ENCODE data around the gene NR2F1-AS1.

GRCh38 chr5:93598091-93599000 lies 17.3 kb upstream of the NR2F1-AS1 start:
- TF ChIP-seq BACH2 (CRISPR knock-in tag; IDR thresholded peaks at IDR 0.05; ENCODE audit: borderline replicate concordance) (no peak), ZNF70 (CRISPR knock-in tag; IDR thresholded peaks at IDR 0.05) (no peak), ARNTL (CRISPR knock-in tag; IDR thresholded peaks at IDR 0.05; ENCODE audit: borderline replicate concordance, low read depth) (no peak), ZNF8 (CRISPR knock-in tag; IDR thresholded peaks at IDR 0.05) (no peak), RARB (CRISPR knock-in tag; IDR thresholded peaks at IDR 0.05) (no peak), ZFP3 (CRISPR knock-in tag; IDR thresholded peaks at IDR 0.05) (no peak), PATZ1 (CRISPR knock-in tag; IDR thresholded peaks at IDR 0.05; ENCODE audit: borderline replicate concordance) (no peak), CSRNP3 (CRISPR knock-in tag; IDR thresholded peaks at IDR 0.05) (no peak)
- TF ChIP-seq, protein P1, sequence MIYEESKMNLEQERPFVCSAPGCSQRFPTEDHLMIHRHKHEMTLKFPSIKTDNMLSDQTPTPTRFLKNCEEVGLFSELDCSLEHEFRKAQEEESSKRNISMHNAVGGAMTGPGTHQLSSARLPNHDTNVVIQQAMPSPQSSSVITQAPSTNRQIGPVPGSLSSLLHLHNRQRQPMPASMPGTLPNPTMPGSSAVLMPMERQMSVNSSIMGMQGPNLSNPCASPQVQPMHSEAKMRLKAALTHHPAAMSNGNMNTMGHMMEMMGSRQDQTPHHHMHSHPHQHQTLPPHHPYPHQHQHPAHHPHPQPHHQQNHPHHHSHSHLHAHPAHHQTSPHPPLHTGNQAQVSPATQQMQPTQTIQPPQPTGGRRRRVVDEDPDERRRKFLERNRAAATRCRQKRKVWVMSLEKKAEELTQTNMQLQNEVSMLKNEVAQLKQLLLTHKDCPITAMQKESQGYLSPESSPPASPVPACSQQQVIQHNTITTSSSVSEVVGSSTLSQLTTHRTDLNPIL (CRISPR knock-in tag; IDR thresholded peaks at IDR 0.05; ENCODE audit: low read depth): no peak
